Liver (tissue), 3 donors: ENCODE data around the gene DPYD.

Experiments
- EGR1 ChIP-seq, 2 donors: IDR thresholded peaks; 2 replicates each; pipeline ENCODE4 v1.6.1; 2016 to 2018; ENCODE audit warnings: antibody characterized with exemption in 2 of 2, low read depth in 2 of 2
- FOXA2 ChIP-seq: IDR thresholded peaks from 2 replicates; pipeline ENCODE4 v1.6.1; 2016; ENCODE audit warnings: antibody characterized with exemption
- GABPA ChIP-seq, 2 donors: IDR thresholded peaks in 1 of 2; conservative IDR thresholded peaks in 1 of 2; 2 replicates each; pipeline ENCODE4 v1.6.1; 2016; ENCODE audit warnings: antibody characterized with exemption in 2 of 2, mild to moderate bottlenecking in 1 of 2, moderate library complexity in 1 of 2
- HNF4A ChIP-seq, 2 donors: conservative IDR thresholded peaks; 2 replicates each; pipeline ENCODE4 v1.6.1; 2016; ENCODE audit warnings: antibody characterized with exemption in 2 of 2, mild to moderate bottlenecking in 2 of 2
- HNF4G ChIP-seq: IDR thresholded peaks from 2 replicates; pipeline ENCODE4 v1.6.1; 2016; ENCODE audit warnings: antibody characterized with exemption
- JUND ChIP-seq, 2 donors: IDR thresholded peaks; 2 replicates each; pipeline ENCODE4 v1.6.1; 2016; ENCODE audit warnings: antibody characterized with exemption in 2 of 2
- RAD21 ChIP-seq, 2 donors: IDR thresholded peaks; 2 replicates each; pipeline ENCODE4 v1.6.1; 2016; ENCODE audit warnings: antibody characterized with exemption in 2 of 2, mild to moderate bottlenecking in 2 of 2
- SP1 ChIP-seq: IDR thresholded peaks from 2 replicates; pipeline ENCODE4 v1.6.1; 2018; ENCODE audit warnings: antibody characterized with exemption, mild to moderate bottlenecking
- TAF1 ChIP-seq: conservative IDR thresholded peaks from 2 replicates; pipeline ENCODE4 v1.6.1; 2016; ENCODE audit warnings: antibody characterized with exemption, mild to moderate bottlenecking
- YY1 ChIP-seq: IDR thresholded peaks from 2 replicates; pipeline ENCODE4 v1.6.1; 2016; ENCODE audit warnings: antibody characterized with exemption, mild to moderate bottlenecking
- TF ChIP-seq, protein P1 (sequence below): fragments of 150-350 bp; IDR thresholded peaks from 2 replicates; pipeline ENCODE4 v1.5.1; 2017; ENCODE audit warnings: improper control_type of control experiment, low read depth, low read length; ENCODE audit not compliant: missing input control
- TF ChIP-seq, protein P2 (sequence below): IDR thresholded peaks from 2 replicates; pipeline ENCODE4 v1.6.1; 2016; ENCODE audit warnings: antibody characterized with exemption, mild to moderate bottlenecking
- TF ChIP-seq, protein P3 (sequence below): IDR thresholded peaks from 2 replicates; pipeline ENCODE4 v1.6.1; 2016; ENCODE audit warnings: antibody characterized with exemption
- donor health status: healthy.
- donor health status: healthy.

DNA sequence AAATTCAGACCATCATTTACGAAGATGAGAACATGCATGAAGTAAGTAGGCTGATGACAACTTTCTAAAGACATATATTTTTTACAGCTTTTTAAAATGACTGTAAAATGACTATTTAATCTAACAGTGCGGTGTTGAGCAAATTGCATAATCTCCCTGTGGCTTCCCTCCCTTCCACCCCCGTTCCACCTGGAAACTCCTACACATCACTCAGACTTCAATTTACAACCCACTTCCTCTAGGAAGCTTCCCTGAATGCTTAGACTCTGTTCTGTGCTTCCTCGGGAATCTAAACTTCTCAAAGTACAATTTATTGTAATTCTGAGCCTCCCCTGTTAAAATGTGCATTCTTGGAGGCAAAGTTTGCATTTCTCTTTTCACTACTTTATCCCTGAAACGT, 354.9 kb downstream of the DPYD start:
- TF ChIP-seq, protein P1, sequence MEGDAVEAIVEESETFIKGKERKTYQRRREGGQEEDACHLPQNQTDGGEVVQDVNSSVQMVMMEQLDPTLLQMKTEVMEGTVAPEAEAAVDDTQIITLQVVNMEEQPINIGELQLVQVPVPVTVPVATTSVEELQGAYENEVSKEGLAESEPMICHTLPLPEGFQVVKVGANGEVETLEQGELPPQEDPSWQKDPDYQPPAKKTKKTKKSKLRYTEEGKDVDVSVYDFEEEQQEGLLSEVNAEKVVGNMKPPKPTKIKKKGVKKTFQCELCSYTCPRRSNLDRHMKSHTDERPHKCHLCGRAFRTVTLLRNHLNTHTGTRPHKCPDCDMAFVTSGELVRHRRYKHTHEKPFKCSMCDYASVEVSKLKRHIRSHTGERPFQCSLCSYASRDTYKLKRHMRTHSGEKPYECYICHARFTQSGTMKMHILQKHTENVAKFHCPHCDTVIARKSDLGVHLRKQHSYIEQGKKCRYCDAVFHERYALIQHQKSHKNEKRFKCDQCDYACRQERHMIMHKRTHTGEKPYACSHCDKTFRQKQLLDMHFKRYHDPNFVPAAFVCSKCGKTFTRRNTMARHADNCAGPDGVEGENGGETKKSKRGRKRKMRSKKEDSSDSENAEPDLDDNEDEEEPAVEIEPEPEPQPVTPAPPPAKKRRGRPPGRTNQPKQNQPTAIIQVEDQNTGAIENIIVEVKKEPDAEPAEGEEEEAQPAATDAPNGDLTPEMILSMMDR, result no peak
- TF ChIP-seq, protein P2, sequence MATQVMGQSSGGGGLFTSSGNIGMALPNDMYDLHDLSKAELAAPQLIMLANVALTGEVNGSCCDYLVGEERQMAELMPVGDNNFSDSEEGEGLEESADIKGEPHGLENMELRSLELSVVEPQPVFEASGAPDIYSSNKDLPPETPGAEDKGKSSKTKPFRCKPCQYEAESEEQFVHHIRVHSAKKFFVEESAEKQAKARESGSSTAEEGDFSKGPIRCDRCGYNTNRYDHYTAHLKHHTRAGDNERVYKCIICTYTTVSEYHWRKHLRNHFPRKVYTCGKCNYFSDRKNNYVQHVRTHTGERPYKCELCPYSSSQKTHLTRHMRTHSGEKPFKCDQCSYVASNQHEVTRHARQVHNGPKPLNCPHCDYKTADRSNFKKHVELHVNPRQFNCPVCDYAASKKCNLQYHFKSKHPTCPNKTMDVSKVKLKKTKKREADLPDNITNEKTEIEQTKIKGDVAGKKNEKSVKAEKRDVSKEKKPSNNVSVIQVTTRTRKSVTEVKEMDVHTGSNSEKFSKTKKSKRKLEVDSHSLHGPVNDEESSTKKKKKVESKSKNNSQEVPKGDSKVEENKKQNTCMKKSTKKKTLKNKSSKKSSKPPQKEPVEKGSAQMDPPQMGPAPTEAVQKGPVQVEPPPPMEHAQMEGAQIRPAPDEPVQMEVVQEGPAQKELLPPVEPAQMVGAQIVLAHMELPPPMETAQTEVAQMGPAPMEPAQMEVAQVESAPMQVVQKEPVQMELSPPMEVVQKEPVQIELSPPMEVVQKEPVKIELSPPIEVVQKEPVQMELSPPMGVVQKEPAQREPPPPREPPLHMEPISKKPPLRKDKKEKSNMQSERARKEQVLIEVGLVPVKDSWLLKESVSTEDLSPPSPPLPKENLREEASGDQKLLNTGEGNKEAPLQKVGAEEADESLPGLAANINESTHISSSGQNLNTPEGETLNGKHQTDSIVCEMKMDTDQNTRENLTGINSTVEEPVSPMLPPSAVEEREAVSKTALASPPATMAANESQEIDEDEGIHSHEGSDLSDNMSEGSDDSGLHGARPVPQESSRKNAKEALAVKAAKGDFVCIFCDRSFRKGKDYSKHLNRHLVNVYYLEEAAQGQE, result no peak
- TF ChIP-seq TAF1, result no peak
- no peak for TF ChIP-seq GABPA (IDR thresholded peaks at IDR 0.05 in 1 of 2, conservative IDR thresholded peaks at IDR 0.05 in 1 of 2)
- TF ChIP-seq SP1, result no peak
- TF ChIP-seq JUND (IDR thresholded peaks at IDR 0.05), result no peak
- no peak for TF ChIP-seq FOXA2
- TF ChIP-seq HNF4A (conservative IDR thresholded peaks at IDR 0.05), result no peak
- TF ChIP-seq YY1, result no peak
- TF ChIP-seq HNF4G, result no peak
- TF ChIP-seq EGR1 (IDR thresholded peaks at IDR 0.05; ENCODE audit: low read depth in 2 of 2), result no peak
- TF ChIP-seq, protein P3, sequence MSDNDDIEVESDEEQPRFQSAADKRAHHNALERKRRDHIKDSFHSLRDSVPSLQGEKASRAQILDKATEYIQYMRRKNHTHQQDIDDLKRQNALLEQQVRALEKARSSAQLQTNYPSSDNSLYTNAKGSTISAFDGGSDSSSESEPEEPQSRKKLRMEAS, result no peak
- no peak for TF ChIP-seq RAD21 (IDR thresholded peaks at IDR 0.05)
